SK-N-SH treated with all-trans-retinoic acid at 6 μM for 48 hours (cell line): Measurements from ENCODE around the gene SLC35G2.

Source experiments
- BACH2 ChIP-seq: fragments of 250-450 bp; sonication (Bioruptor Pico); IDR thresholded peaks from 2 replicates; pipeline ENCODE4 v1.9.0; 2021; ENCODE audit warnings: mild to moderate bottlenecking, borderline replicate concordance
- CREB5 ChIP-seq: fragments of 250-450 bp; sonication (Bioruptor Pico); IDR thresholded peaks from 2 replicates; pipeline ENCODE4 v1.5.1; 2020; ENCODE audit warnings: low read depth, mild to moderate bottlenecking, moderate library complexity
- PATZ1 ChIP-seq: fragments of 250-450 bp; sonication (Bioruptor Pico); IDR thresholded peaks from 2 replicates; pipeline ENCODE4 v1.8.0; 2020; ENCODE audit warnings: mild to moderate bottlenecking, moderate library complexity, borderline replicate concordance
- RARB ChIP-seq: fragments of 250-450 bp; sonication (Bioruptor Pico); IDR thresholded peaks from 2 replicates; pipeline ENCODE4 v1.8.0; 2021; ENCODE audit warnings: mild to moderate bottlenecking, moderate library complexity
- SNAI2 ChIP-seq: fragments of 250-450 bp; sonication (Bioruptor Pico); IDR thresholded peaks from 2 replicates; pipeline ENCODE4 v1.5.0; 2020; ENCODE audit warnings: mild to moderate bottlenecking, moderate library complexity
- TOX ChIP-seq: fragments of 250-450 bp; sonication (Bioruptor Pico); IDR thresholded peaks from 2 replicates; pipeline ENCODE4 v1.8.0; 2021; ENCODE audit warnings: mild to moderate bottlenecking, moderate library complexity, borderline replicate concordance
- ZFP3 ChIP-seq: fragments of 250-450 bp; sonication (Bioruptor Pico); IDR thresholded peaks from 2 replicates; pipeline ENCODE4 v1.5.0; 2020; ENCODE audit warnings: mild to moderate bottlenecking, moderate library complexity
- ZFP30 ChIP-seq: fragments of 450-650 bp; formaldehyde crosslinking; IDR thresholded peaks from 2 replicates; pipeline ENCODE4 v1.5.0; 2022; ENCODE audit warnings: mild to moderate bottlenecking, moderate library complexity
- ZNF70 ChIP-seq: fragments of 450-650 bp; formaldehyde crosslinking; IDR thresholded peaks from 2 replicates; pipeline ENCODE4 v1.5.0; 2020; ENCODE audit warnings: mild to moderate bottlenecking, moderate library complexity

- TF ChIP-seq ZFP30 (CRISPR knock-in tag) (no peak), SNAI2 (CRISPR knock-in tag) (no peak), ZNF70 (no peak), CREB5 (CRISPR knock-in tag) (no peak), BACH2 (CRISPR knock-in tag) (no peak), ZFP3 (CRISPR knock-in tag) (no peak), TOX (CRISPR knock-in tag) (no peak), PATZ1 (CRISPR knock-in tag) (no peak), RARB (CRISPR knock-in tag) (no peak)
These were observed 66.7 kb downstream of the SLC35G2 start for GRCh38 chr3:136885357-136886213.
